HG03354 (cell line): ENCODE results near the gene RHBDL1.

Source experiments
- ATAC-seq: cut with Tn5 transposase; IDR thresholded peaks from one replicate; pipeline ENCODE4 v1.9.1; 2021; ENCODE audit warnings: mild to moderate bottlenecking; ENCODE audit not compliant: unreplicated experiment, poor library complexity, severe bottlenecking

Gene RHBDL1

DNA sequence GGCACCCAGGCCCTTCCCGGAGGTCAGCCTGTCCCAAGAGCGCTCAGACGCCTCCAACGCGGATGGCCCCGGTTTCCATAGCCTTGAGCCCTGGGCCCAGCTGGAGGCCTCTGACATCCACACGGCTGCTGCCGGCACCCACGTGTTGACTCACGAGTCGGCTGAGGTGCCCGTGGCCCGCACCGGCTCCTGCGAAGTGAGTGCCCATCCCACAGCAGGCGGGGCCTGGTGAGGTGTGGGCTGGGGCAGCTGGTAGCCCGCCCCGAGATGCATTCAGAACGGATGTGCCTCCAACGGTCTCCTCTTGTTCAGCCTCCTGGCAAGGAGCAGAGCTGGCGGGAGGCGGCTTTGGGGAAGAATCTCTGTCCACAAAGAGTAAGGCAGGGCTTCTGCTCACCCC is 23.6 kb upstream of the RHBDL1 start:
- no peak for ATAC-seq

GRCh38 chr16:652454-653305 is 22.8 kb upstream of the RHBDL1 start:
- no peak for ATAC-seq

GRCh38 chr16:654034-654433 is 21.4 kb upstream of the RHBDL1 start:
- no peak for ATAC-seq

DNA sequence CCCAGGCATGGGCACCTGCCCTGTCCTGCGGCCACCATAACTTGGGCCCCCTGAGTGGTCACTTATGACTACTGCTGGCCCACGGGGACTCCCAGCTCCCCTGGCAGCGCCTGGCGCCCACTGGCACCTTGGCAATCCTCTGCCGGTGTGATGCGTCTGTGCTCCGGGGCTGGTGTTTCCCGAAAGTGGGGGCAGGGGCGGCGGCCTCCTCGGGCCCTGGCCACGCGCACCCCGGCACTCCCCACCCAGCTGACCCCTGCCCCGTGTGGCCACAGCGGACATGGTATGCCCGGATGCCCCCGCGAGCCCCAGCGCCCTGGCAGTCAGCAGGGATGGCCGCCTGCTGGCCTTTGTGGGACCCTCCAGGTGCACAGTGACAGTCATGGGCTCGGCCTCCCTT is 18.0 kb upstream of the RHBDL1 start:
- ATAC-seq: no peak

GRCh38 chr16:658679-659571 is 16.5 kb upstream of the RHBDL1 start:
- no peak for ATAC-seq

- no peak for ATAC-seq
These were observed 15.9 kb upstream of the RHBDL1 start for GRCh38 chr16:659618-660017.

GRCh38 chr16:660132-660458 is 15.4 kb upstream of the RHBDL1 start:
- ATAC-seq: peak; percentile 2

- peak; percentile 53 for ATAC-seq
These were observed 14.8 kb upstream of the RHBDL1 start for GRCh38 chr16:660459-661183.

DNA sequence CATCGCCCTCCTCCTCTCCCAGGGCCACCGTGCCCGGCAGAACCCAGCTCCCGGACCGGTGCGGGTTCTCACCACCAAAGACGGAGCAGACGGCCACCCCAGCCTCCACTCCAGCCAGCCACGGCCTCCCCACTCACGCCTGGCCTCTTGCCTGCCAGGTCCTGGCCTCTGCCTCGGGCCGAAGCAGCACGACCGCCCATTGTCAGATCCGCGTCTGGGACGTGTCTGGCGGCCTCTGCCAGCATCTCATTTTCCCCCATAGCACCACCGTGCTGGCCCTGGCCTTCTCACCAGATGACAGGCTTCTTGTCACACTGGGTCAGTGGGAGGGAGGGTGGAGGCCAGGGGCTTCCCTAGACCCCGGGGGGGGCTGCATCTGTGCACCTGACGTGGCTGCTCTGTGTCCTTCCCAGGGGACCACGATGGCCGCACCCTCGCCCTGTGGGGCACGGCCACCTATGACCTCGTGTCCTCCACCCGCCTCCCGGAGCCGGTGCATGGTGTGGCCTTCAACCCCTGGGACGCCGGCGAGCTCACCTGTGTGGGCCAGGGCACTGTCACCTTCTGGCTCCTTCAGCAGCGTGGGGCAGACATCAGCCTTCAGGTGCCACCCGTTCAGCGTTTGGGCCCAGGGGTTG is 14.2 kb upstream of the RHBDL1 start:
- ATAC-seq: peak; percentile 4

- ATAC-seq: no peak
These were observed 13.4 kb upstream of the RHBDL1 start for GRCh38 chr16:662095-662494.

DNA sequence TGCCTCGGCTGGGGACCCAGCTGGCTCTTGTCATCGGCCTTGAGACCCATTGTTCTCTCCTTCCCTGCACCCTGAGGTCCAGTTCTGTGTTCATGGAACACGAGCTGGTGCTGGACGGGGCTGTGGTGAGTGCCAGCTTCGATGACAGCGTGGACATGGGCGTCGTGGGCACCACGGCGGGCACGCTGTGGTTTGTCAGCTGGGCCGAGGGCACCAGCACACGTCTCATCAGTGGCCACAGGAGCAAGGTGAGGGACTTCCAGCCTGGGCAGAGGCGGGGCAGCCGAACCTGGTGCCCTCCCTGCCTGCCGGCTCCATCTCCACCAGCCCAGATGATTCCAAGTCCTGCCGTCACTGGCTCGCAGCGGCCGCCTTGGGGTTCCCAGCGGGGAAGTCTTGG is 12.9 kb upstream of the RHBDL1 start:
- ATAC-seq: no peak

GRCh38 chr16:666572-666971 is 8.9 kb upstream of the RHBDL1 start:
- ATAC-seq: no peak

GRCh38 chr16:667113-667779 is 8.2 kb upstream of the RHBDL1 start:
- ATAC-seq: no peak

DNA sequence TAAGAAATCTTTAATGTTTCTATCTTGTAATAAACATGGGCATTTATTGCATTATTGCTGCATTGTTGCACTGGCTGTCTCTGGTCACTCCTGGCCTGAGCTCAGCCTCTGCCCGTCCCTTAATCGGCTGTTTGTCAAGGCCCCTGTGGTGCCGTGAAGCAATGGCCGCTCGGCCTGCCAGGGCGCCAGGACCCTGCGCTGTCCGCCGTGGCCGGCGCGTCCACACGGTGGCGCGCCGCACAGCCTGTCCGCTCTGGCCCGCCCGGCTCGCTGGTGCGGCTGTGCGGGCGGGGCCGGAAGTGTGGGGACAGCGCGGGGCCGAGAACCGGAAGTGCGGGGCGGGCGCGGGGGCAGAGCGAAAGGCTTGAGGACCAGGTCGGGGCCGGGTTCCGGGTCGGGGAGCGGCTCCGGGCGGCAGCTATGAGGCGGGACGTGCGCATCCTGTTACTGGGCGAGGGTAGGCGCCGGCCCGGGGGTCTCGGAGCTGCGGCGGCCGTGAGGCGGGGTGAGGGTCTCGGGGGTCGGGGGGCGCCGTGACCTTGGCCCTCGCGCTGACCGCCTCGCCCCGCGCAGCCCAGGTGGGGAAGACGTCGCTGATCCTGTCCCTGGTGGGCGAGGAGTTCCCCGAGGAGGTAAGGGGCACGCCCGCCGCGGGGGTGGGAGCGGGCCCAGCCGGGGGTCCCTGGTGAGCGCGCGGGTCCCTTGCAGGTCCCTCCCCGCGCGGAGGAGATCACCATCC is 7.5 kb upstream of the RHBDL1 start, which contains the start of gene RHOT2:
Gene RHOT2, plus strand, starts transcription at position 353 of the 739 bp plus-strand sequence. Its CDS starts 68 bp downstream, at position 421.
- ATAC-seq: peak; percentile 88

DNA sequence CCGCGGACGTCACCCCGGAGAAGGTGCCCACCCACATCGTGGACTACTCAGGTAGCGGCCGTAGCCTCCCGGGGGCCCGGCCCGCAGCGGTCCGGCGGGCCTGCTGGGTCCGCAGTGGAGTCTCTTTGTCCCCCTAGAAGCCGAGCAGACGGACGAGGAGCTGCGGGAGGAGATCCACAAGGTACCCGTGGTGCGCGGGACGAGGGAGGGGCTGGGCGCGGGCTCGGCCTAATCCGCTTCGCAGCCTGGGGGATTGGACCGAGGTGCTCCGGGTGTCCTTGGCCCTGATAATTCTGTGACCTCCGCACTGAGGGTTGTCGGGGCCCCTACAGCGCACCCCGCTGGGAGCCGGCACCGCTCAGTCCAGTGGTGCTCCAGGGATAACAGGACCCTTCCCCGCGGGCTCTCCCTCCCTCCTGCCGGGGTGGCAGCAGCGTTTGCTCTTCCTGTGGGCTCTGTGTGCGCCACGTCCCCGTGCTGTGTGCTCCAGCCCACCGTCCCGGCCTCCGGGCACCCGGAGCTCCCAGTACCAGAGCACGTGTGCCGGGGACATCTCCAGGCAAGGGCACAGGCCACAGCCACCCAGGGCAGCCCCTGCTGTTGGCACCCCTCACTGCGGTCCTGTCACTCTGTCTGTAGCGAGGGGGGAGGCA is 6.8 kb upstream of the RHBDL1 start:
- peak; percentile 8 for ATAC-seq

- no peak for ATAC-seq
These were observed 5.8 kb upstream of the RHBDL1 start for GRCh38 chr16:669666-670065.

DNA sequence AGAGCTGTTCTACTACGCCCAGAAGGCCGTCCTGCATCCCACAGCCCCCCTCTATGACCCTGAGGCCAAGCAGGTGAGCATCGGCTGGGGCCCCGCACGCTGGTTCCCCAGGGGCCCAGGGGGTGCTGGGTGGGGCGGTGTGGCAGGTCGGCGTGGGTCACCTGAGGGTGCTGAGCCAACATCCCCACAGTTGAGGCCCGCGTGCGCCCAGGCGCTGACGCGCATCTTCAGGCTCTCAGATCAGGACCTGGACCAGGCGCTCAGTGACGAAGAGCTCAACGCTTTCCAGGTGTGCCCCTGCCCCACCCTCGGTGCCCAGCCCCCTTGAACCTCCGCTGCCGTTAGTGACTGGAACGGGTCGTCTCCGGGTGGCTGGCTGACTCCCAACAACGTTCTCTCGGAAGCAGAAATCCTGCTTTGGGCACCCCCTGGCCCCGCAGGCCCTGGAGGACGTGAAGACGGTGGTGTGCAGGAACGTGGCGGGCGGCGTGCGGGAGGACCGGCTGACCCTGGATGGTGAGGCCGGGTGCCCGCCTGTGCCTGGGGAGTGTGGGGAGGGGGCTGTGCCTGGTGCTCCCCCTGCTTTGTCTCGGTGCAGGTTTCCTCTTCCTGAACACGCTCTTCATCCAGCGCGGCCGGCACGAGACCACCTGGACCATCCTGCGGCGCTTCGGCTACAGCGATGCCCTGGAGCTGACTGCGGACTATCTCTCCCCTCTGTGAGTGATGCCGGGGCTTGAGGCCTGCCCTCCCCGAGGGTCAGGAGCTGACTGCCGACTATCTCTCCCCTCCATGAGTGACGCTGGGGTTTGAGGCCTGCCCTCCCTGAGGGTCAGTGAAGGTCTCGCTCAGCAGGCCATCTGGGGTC is 4.8 kb upstream of the RHBDL1 start:
- no peak for ATAC-seq
